MM.1S (cell line): ENCODE results near the gene TTLL3.

Source experiments
- EZH2phosphoT487 ChIP-seq: fragments of 300-600 bp; sonication (generic); IDR thresholded peaks from 2 replicates; pipeline ENCODE4 v1.6.1; 2018; ENCODE audit warnings: antibody characterized with exemption, low read length
- TF ChIP-seq, protein P1 (sequence below): fragments of 300-600 bp; sonication (generic); IDR thresholded peaks from 2 replicates; pipeline ENCODE4 v1.5.1; 2016; ENCODE audit warnings: antibody characterized with exemption, low read length, mixed read lengths

DNA sequence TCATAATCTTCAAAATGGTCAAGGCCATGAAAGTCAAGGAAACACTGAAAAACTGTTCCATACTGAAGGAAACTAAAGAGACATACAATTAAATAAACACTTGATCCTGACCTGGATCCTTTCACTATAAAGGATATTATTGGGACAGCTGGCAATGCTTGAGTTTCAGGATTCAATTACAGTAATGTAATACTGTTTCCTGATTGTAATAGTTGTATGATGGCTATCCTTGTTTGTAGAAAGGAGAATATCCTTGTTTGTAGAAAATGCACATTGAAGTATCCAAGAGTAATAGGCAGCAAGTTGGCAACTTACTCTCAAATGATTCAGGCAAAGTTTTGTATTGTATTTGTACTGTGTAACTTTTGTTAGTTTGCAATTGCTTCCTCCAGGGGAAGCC is 65.4 kb downstream of the TTLL3 start:
- TF ChIP-seq, protein P1, sequence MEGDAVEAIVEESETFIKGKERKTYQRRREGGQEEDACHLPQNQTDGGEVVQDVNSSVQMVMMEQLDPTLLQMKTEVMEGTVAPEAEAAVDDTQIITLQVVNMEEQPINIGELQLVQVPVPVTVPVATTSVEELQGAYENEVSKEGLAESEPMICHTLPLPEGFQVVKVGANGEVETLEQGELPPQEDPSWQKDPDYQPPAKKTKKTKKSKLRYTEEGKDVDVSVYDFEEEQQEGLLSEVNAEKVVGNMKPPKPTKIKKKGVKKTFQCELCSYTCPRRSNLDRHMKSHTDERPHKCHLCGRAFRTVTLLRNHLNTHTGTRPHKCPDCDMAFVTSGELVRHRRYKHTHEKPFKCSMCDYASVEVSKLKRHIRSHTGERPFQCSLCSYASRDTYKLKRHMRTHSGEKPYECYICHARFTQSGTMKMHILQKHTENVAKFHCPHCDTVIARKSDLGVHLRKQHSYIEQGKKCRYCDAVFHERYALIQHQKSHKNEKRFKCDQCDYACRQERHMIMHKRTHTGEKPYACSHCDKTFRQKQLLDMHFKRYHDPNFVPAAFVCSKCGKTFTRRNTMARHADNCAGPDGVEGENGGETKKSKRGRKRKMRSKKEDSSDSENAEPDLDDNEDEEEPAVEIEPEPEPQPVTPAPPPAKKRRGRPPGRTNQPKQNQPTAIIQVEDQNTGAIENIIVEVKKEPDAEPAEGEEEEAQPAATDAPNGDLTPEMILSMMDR, result no peak
- no peak for TF ChIP-seq EZH2phosphoT487
